Lung (tissue), 12 donors: Measurements from ENCODE around the gene TBCD. TPM values are rescaled to one million over a fixed set of nuclear protein-coding genes. Genes with fewer than 3 reads are reported as not detected.

Experiments
- ATAC-seq: fragments of 200-7000 bp; cut with Tn5 transposase; one replicate; pipeline ENCODE4 v1.9.1; 2020; ENCODE audit warnings: moderate number of reproducible peaks; ENCODE audit not compliant: insufficient read depth, low FRiP score
- DNase-seq, 3 donors: peaks; one replicate each; pipeline ENCODE4 v3.0.0-alpha.2; 2013 to 2017
- H3K27ac ChIP-seq, 2 donors: one replicate each; pipeline ENCODE4 v1.5.1; 2013; ENCODE audit warnings: mild to moderate bottlenecking in 2 of 2, moderate library complexity in 2 of 2, control low read depth in 1 of 2, inconsistent platforms in 1 of 2, low read depth in 1 of 2, low read length in 1 of 2
- H3K27me3 ChIP-seq, 3 donors: one replicate each; pipeline ENCODE4 v1.5.1; 2013; ENCODE audit warnings: low read length in 2 of 3; ENCODE audit not compliant: control insufficient read depth in 3 of 3, insufficient read depth in 3 of 3
- H3K36me3 ChIP-seq, 4 donors: one replicate each; pipeline ENCODE4 v1.5.1; 2013; ENCODE audit warnings: low read length in 4 of 4, mild to moderate bottlenecking in 1 of 4, moderate library complexity in 1 of 4; ENCODE audit not compliant: control insufficient read depth in 4 of 4, insufficient read depth in 4 of 4
- H3K4me1 ChIP-seq, 5 donors: one replicate each; pipeline ENCODE4 v1.5.1; 2013; ENCODE audit warnings: low read length in 5 of 5, mild to moderate bottlenecking in 2 of 5, moderate library complexity in 1 of 5; ENCODE audit not compliant: control insufficient read depth in 5 of 5, insufficient read depth in 5 of 5
- H3K4me3 ChIP-seq: one replicate; pipeline ENCODE4 v1.5.1; 2013; ENCODE audit warnings: mild to moderate bottlenecking, control low read depth, moderate library complexity
- H3K9ac ChIP-seq, 2 donors: one replicate each; pipeline ENCODE4 v1.5.1; 2013; ENCODE audit warnings: low read length in 2 of 2, control low read depth in 1 of 2; ENCODE audit not compliant: insufficient read depth in 1 of 2
- H3K9me3 ChIP-seq, 4 donors: one replicate each; pipeline ENCODE4 v1.5.1; 2013; ENCODE audit warnings: low read length in 3 of 4, mild to moderate bottlenecking in 1 of 4, moderate library complexity in 1 of 4; ENCODE audit not compliant: control insufficient read depth in 4 of 4, insufficient read depth in 3 of 4
- WGBS, 2 donors: extraction: QIAGEN DNeasy Blood & Tissue Kit; methylation state at CpG; one replicate each; pipeline ENCODE4 v1.1.7; 2013; 5-methylcytosine and 5-hydroxymethylcytosine counted together
- polyA plus RNA-seq, 2 donors: library from polyadenylated mRNA; stranded (reverse); fragments of 200-250 nt; gene quantifications; one replicate each; pipeline ENCODE4 v1.2.1, GENCODE V29; 2013
- total RNA-seq, 2 donors: library from RNA; depleted of rRNA in 1 of 2; stranded (reverse); fragments of >200 nt in 1 of 2; gene quantifications; one replicate each; pipeline ENCODE4 v1.2.1, GENCODE V29; 2014 to 2021
- TF ChIP-seq, protein P1 (sequence below): IDR thresholded peaks from 2 replicates; pipeline ENCODE4 v1.5.1; 2012; ENCODE audit warnings: mild to moderate bottlenecking; ENCODE audit errors: control extremely low read depth, extremely low read depth
- donor health status: control.
- donor health status: control.
- donor health status: Bipolar disorder and iron deficiency.
- donor health status: healthy.
- donor health status: DM: yes; HTN: yes; CAD: no.

TBCD gene
- total and polyA plus RNA-seq, 4 donors, result 57.6 to 119 (median 90.3) TPM

- Histone ChIP-seq H3K36me3 (peaks cover 3 to 14% (median 10%) of the 10 kb centered on the region in 4 donors), H3K9ac (peak overlapping the region; percentile 25 to 61), H3K9me3 (no peaks in the 10 kb centered on the region), H3K4me1 (peaks cover 0 to 36% (median 14%) of the 10 kb centered on the region in 5 donors), H3K4me3 (no peak overlapping the region), H3K27me3 (no peaks in the 10 kb centered on the region), H3K27ac (peak overlapping the region in 1 of 2 donors; percentile 72)
- WGBS, 2 donors, result 53 to 55% methylated on average over 19 of the region's 19 CpGs
- ATAC-seq (peak; percentile 20), DNase-seq (no peak)
- TF ChIP-seq, protein P1, sequence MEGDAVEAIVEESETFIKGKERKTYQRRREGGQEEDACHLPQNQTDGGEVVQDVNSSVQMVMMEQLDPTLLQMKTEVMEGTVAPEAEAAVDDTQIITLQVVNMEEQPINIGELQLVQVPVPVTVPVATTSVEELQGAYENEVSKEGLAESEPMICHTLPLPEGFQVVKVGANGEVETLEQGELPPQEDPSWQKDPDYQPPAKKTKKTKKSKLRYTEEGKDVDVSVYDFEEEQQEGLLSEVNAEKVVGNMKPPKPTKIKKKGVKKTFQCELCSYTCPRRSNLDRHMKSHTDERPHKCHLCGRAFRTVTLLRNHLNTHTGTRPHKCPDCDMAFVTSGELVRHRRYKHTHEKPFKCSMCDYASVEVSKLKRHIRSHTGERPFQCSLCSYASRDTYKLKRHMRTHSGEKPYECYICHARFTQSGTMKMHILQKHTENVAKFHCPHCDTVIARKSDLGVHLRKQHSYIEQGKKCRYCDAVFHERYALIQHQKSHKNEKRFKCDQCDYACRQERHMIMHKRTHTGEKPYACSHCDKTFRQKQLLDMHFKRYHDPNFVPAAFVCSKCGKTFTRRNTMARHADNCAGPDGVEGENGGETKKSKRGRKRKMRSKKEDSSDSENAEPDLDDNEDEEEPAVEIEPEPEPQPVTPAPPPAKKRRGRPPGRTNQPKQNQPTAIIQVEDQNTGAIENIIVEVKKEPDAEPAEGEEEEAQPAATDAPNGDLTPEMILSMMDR, result no peak
Measured at GRCh38 chr17:82875407-82875856, 123.6 kb downstream of the TBCD start.

- H3K9ac ChIP-seq, result peak overlapping the region in 1 of 2 donors; percentile 34
Measured at GRCh38 chr17:82876149-82876548, 124.3 kb downstream of the TBCD start.

DNA sequence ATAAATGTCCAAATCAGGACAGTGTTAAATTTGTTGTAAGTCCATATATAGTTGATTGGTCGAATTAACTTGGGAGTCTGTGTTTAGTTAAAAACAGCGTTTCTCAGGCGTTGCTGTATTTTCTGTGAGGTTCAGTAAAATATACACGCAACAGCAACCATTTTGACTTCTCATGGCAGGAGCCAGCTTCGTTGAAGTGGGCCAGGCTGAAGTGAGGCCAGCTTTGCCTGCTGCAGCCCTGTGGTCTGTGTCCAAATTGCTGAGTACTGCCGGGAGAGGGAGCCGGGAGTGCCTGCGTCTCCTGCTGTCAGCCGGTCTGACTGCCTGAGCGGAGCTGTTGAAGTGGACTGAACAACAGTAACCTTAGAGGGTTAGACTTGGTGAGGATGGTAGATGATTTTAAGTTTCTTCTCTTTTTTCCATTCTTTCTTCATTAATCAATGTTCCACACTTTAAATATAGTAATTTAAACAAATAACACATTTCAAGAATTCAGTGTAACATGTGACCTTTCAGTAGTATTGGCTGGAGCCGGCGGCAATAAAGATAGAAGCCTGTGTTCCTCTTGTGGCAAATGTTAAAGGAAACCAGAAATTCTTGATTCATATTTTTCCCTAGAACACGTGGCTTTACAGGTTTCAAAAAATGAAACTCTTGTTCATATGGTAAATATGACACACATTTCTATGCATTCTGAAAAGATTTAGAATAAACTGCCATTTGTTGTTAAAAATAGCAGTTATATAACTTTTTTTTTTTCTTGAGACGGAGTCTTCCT, 124.9 kb downstream of the TBCD start:
- Histone ChIP-seq H3K27me3 (no peaks in the 10 kb centered on the region), H3K27ac (peak overlapping the region in 1 of 2 donors; percentile 44), H3K36me3 (peaks cover 0 to 6% (median 3%) of the 10 kb centered on the region in 4 donors), H3K9ac (no peak overlapping the region), H3K4me3 (no peak overlapping the region), H3K9me3 (no peaks in the 10 kb centered on the region), H3K4me1 (peaks cover under 1 to 49% (median 19%) of the 10 kb centered on the region in 5 donors)
- TF ChIP-seq, protein P1, result no peak
- peak; percentile 63 for ATAC-seq
- WGBS, 2 donors, result 31 to 35% methylated on average over 14 of the region's 14 CpGs
- DNase-seq, result peak; percentile 86 to 91 (median 87)

More at GRCh38 chr17:82876149-82876548, 124.3 kb downstream of the TBCD start:
- TF ChIP-seq, protein P1, result no peak
- peaks cover 0 to 42% (median 16%) of the 10 kb centered on the region in 5 donors for H3K4me1 ChIP-seq
- 35 to 38% methylated on average over 18 of the region's 18 CpGs for WGBS, 2 donors
- no peak overlapping the region for H3K4me3 ChIP-seq
- no peak for ATAC-seq
- DNase-seq, result no peak
- no peaks in the 10 kb centered on the region for H3K27me3 ChIP-seq
- no peaks in the 10 kb centered on the region for H3K9me3 ChIP-seq
- peak overlapping the region in 1 of 2 donors; percentile 82 for H3K27ac ChIP-seq
- peaks cover 0 to 10% (median 5%) of the 10 kb centered on the region in 4 donors for H3K36me3 ChIP-seq
